Right renal cortex interstitium (tissue), 3 donors: ENCODE data around the gene EIF3K. TPM values are rescaled to one million over a fixed set of nuclear protein-coding genes. Genes with fewer than 3 reads are reported as not detected.
"Not testable (repeated sequence)": the region's sequence is repeated elsewhere in the genome, so short reads cannot be mapped to it uniquely, and the experiment has no call there.

Experiments used
- DNase-seq, 3 donors: peaks; one replicate each; pipeline ENCODE4 v3.0.0-alpha.2; 2013; ENCODE audit warnings: low read depth in 3 of 3, low spot score in 2 of 3
- polyA plus RNA-seq, 3 donors: library from polyadenylated mRNA; unstranded; fragments of 120-200 nt; gene quantifications; one replicate each; pipeline ENCODE4 v1.2.1, GENCODE V29; 2013; ENCODE audit not compliant: insufficient read length in 3 of 3

Gene EIF3K, protein sequence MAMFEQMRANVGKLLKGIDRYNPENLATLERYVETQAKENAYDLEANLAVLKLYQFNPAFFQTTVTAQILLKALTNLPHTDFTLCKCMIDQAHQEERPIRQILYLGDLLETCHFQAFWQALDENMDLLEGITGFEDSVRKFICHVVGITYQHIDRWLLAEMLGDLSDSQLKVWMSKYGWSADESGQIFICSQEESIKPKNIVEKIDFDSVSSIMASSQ
- polyA plus RNA-seq, result 100 to 1,000 TPM; 339 to 385 (median 343) TPM

DNA sequence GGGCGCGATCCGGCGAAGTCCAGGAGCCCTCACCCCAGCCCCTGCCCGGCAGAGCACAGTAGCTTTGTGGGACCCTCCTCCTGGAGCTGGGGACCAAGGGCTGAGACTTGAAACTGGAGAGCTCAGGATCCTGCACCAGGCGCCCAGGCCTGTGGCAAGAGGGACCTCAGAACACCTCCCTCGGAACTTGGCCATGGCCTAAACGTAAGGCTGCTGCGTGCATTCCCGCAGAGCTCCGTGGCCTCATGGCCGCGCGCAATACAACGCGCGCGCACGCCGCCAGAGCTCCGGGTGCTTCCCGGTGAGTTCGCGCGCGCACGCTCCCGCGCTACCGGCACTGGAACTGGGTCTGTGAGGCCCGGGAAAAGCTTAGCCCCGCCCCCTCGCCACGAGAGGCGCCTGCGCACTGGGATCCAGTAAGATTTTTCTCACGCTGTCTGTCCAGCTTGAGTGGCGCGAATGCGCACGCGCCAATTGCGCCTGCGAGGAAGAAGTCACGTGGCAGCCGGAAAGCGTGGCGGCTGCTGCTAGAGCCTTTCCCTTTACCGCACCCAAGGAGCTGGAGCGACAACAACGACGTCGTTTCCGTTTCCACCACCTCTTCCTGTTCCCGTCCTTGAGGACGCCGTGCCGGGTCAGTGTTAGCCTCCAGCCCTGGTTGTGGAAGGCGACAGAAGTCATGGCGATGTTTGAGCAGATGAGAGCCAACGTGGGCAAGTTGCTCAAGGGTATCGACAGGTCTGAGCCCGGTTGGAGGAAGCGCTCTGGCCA lies at the start of gene EIF3K:
TSS of gene EIF3K (plus strand) at position 599 of the 771 bp plus-strand sequence. CDS start at position 680, 81 bp downstream.
- DNase-seq, result peak; percentile 98 to 99 (median 99)

DNA sequence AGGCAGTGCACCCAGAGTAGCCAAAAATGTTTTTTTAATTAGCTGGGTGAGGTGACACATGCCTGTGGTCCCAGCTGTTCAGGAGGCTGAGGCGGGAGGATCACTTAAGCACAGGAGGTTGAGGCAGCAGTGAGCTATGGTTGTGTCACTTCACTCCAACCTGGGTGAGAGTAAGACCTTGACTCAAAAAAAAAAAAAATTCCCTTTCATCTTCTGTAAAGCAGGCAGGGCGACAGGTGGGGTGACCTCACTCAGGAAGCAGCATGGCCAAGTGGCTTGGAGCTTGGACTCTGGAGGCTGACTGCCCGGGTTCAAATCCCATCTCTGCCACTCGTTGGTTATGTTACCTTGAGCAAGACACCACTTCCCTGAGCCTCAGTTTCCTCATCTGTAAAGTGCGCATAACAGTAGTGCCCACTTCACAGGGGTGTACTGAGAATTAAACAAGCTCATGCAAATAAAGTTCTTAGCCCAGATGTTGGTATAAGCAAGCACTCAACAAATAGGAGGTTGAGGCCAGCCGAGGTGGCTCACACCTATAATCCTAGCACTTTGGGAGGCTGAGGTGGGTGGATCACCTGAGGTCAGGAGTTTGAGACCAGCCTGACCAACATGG lies 49.5 kb upstream of the EIF3K start:
- no peak for DNase-seq

DNA sequence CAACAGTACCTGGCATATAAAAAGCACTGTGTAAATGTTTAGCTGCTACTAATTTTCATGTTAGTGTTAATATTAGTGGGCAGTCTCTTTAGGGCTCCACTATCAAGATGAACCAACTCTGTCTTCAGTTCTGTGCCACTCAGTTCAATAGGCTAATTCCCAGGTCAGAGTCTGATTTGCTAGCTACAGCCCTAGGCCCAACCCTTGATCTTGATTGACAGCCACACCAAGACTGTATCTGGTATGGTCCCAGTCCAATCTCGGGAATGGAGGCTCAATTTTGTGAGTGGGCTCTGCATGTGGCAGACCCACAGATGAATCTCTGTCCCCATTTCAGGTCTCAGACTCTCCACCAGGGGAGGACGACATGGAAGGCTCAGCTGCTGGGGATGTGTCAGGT lies 47.3 kb upstream of the EIF3K start:
- DNase-seq, result no peak

DNA sequence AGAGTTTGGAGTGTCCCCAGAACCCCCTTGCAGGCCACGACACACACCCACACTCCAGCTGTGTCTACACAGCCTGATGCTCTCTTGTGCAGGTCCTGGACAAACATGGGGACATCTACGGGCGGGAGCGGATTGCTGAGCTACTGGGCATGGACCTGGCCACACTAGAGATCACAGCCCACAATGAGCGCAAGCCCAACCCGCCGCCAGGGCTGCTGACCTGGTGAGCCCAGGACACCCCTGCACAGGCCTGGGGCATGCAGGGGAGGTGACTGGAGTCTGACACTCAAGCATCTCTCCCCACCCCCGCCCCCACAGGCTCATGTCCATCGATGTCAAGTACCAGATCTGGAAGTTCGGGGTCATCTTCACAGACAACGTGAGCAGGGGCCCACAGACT lies 41.2 kb upstream of the EIF3K start:
- DNase-seq, result no peak

DNA sequence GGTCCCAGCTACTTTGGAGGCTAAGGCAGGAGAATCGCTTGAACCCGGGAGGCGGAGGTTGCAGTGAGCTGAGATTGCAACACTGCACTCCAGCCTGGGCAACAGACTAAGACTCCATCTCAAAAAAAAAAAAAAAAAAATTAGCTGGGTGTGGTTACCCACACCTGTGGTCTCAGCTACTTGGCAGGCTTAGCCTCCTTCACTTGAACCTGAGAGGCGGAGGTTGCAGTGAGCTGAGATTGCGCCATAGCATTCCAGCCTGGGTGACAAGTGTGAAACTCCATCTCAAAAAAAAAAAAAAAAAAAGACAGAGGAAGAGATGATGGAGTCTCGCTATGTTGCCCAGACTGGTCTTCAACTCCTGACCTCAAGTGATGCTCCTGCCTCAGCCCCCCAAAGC lies 39.7 kb upstream of the EIF3K start:
- not testable (repeated sequence) for DNase-seq

DNA sequence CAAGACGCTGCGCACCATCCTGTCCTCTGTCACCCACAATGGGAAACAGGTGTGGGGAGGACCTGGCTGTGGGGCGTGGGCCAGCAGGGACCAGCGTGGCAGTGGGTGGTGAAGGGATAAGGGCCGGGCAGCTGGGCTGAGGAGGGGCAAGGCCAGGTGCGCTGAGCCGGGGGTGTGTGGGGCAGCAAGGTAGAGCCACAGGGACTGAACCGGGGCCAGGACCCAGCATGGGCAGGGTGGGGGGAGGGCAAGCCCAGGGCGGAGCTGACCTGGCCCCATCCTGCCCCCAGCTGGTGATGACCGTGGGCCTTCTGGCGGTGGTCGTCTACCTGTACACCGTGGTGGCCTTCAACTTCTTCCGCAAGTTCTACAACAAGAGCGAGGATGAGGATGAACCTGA lies 38.9 kb upstream of the EIF3K start:
- no peak for DNase-seq

DNA sequence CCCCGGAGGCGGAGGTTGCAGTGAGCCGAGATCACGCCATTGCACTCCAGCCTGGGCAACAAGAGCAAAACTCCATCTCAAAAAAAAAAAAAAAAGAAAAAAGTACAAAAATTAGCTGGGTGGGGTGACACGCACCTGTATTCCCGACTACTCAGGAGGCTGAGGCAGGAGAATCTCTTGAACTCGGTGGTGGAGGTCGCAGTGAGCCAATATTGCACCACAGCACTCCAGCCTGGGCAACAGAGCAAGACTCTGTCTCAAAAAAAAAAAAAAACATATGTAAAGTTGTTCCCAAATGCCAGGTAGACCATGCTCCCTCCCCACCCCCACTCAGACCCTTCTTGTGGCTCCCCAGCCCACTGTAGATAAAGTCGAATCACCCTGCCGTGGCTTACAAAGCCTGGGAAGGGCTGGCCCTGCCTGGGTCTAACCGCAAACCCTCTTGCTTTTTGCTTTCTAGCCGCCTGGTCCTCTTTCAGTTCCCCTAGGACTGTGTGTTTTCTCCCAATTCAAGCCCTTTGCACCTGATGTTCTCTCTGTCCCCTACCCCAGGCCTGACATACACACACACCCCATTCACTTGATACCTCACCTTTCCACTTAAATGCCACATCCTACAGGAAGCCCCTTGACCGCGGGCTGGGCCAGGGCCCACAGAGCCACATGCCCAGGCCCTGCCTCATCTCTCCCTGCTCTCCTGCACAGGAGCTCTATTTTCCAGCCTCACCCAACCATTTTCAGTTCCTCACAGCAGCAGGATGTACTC lies 35.6 kb upstream of the EIF3K start:
- no peak for DNase-seq

DNA sequence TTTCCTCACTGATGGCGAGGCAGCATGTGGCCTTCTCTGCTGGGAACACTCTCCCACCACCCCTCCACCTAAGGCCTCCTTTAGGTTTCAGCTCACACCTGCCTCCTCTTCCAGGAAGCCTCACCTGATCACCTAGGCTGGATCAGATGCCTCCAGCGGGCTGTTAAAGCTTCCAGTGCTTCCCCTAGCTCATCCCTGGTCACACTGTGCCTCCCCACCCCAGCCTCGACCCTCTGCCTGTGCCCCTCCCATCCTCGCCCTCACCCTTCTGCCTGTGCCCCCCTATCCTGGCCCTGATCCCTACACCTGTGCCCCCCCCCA lies 35.0 kb upstream of the EIF3K start:
- DNase-seq, result no peak

DNA sequence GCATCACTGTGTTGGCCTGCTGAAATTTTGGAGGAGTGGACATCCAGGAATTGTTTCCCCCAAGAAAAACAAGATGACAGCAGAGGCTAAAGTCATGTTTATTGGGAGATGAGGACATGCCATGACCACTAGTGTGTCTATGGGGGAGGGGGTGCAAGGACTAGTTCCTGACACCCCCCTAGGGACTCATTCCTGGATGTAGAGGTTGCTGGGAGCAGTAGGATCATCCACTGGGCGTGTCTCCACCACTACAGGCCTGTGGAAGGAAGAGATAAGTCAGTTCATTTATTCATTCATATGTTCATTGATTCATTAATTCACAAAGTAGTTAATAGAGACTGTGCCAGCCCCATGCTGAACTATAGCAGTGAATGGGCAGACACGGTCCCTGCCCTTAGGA lies 31.4 kb upstream of the EIF3K start:
- no peak for DNase-seq

DNA sequence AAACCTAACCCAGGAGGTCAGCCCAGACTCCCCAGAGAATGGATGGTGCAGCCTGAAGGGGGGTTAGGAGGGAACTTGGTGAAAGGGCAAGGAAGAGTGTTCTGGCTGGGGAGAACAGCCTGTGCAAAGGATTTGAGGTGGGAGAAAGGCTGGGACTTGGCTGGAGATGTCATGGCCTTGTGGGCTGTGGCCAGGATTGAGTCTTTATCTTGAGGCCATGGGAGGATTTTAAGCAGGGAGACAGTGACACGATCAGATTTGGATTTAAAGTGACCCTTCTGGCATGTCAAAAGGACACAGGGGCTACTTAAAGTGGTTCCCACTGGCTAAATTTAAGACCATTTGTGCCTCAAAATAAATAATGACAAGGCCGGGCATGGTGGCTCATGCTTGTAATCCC lies 30.9 kb upstream of the EIF3K start:
- no peak for DNase-seq

DNA sequence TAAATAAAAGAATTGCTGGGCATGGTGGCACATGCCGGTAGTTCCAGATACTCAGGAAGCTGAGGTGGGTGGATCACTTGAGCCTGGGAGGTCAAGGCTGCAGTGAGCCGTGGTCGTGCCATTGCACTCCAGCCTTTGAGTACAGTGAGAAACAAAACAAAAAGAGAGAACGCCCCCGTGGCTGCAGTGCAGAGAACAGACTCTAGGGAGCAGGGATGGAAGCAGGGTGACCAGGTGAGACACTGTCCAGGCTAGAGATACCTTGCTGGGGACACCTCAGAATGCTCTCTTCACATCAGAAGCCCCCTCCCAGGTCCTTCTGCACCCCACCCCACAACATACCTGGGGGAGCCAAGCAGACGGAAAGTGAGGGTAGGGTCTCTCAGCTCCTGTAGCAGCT lies 26.0 kb upstream of the EIF3K start:
- no peak for DNase-seq

DNA sequence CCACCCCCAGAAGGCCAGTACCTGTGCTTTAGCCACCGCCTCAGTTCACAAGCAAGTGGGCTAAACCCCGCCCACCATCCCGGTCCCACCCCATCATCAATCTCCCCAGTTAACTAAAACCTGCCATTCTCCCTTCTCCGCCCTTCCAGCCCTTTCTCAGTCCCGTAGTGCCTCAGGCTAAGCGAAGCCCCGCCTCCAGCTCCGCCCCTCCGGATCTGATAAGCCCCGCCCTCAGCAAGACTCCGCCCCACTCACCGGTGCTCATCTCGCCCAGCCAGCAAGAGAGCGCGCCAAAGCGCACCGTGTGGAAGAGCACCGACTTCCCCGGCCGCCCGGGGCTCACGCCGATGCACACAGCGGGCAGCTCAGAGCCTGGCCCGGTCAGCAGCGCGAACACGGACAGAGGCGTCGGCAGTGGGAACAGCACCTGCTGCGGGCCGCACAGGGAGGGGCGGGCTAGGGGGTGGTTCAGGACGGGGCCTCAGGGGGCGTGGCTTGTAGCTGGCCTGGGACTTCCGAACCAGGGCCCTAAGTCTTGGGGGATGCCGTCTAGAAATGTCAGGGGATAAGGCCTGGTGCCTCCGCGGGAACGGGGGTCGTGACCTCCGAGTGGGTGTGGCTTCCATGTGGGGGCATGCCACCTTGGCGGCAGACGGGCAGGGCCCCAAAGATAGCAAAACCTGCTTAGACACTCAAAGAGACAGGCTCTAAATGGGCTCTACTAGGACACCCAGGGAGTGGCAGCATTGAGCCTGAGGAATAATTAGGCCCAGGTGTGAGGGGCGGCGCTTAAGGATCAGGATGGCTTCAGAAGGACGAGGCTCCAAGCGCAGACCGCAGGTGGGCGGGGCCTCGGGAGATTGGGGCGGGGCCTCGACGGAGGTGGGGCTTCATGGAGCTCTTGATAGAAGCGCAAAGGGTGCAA lies 22.7 kb upstream of the EIF3K start:
- peak in 2 of 3 donors; percentile 31 to 41 for DNase-seq

DNA sequence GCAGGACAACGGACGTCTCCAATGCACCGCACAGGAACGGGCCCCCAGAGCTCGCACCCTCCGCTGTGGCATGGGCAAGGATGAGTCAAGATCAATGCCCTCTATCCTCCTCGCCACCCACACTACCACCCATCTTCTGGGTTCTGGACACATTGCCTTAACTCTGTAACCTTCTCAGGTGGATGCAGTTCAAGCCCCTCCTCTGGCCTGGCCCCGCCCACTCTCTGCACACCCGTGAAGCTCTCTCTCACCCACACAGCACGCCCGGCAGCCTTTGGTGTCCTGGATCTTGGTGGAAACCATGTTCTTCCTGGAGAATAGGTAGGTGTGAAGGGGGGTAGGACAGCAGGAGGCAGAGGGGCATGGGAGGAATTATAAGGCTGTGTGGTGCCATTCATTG lies 21.9 kb upstream of the EIF3K start:
- DNase-seq, result no peak

DNA sequence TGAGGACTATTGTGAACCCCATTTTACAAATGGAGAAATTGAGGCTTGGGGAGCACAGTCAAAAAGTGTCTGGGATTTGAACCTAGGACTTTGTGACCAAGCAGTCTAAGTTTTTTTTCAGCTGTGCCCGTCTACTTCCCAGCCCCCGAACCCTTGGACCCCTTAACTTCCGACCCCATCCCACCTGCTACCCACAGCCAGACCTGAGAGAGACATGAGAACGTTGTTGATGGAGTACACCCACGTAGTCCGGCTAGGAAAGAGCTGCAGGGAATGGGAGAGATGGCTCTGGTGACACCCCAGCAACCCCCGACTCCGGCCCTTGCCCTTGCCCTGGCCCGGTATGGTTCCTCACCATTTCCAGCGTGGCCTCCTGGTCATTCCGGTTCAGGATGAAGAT lies 19.3 kb upstream of the EIF3K start:
- DNase-seq, result no peak

DNA sequence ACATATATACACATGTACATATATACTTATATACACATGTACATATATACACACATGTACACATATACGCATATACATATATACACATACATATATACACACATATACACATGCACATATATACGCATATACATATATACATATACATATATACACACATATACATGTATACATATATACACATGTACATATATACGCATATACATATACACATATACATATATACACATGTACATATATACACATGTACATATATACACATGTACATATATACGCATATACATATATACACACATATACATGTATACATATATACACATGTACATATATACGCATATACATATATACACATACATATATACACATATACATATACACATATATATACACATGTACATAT lies 16.1 kb upstream of the EIF3K start:
- not testable (repeated sequence) for DNase-seq

DNA sequence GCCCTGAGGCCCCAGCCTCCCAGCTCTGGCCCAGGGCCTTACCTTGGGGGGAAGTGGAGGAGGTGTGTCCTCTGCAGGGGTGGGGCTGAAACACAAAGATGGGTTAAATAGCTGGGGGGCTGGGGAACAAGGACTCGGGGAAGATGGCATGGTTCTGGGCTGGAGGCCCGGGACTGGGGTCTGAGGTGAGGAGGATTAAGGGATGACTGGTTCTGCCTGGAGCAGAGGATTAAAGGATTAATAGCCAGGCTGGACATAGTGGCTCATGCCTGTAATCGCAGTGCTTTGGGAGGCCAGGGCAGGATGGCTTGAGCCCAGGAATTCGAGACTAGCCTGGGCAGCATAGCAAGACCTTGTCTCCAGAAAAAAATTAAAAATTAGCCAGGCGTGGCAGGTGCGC lies 12.9 kb upstream of the EIF3K start:
- DNase-seq, result no peak

DNA sequence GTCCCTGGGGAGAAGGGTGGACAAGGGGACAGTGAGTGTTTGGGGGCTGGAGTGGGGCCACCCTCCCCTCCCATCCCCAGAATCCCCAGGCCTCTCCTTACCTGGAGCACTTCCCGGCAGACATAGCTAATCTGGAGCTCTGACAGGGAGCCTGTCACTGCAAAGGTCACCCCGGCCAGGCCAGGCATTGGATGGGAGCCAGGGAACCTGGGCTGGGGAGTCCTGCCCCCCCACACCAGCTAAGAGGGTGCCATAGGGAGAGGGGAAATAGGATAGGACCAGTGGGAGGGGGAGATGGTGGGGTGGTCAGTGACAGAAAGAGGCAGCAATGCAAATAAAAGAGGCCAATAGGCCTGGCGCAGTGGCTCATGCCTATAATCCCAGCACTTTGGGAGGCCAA lies 4.7 kb upstream of the EIF3K start:
- DNase-seq, result no peak

DNA sequence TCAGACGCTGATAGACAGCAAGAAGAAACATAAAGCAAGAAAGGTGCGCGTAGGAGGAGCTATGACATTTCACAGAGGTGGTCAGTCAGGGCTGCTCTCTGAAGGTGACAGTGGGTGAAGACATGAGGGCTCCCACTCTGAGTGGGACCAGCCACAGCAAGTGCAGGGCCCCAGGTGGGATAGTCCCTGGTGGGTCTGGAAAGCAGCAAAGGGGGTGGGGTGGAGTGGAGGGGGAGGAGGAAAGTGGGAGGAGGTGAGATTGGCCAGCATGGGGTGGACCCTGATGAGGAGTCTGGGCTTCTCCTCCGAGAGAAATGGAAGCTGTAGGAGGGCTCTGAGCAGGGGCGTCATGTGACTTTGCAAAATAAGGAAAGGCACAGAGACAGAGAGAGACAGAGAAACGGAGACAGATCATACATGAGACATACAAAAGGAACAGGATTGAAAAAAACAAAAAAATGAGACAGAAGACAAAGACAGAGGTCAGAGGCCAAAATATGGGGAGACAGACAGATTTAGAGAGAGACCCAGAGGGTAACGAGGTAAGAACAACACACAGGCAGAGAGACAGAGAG lies 3.9 kb upstream of the EIF3K start:
- no peak for DNase-seq

DNA sequence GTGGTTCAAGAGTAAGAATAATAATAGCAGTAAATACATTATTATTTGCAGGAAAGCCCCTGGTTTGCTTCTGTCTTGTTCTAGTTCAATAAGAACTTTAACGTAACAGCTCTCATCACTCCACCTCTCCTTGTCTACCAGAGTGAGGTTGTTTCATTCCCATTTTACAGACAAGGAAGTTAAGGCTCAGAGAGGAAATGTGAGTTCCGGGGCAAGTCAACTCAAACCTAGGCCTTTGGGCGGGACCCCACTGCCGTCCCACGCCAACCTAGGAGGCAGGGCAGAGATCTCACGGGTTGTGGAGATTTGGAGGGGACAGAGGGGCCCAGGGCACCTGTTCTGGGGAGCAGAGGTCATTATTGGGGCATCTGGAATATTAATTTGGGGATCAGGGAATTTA lies 2.7 kb upstream of the EIF3K start:
- DNase-seq, result no peak

DNA sequence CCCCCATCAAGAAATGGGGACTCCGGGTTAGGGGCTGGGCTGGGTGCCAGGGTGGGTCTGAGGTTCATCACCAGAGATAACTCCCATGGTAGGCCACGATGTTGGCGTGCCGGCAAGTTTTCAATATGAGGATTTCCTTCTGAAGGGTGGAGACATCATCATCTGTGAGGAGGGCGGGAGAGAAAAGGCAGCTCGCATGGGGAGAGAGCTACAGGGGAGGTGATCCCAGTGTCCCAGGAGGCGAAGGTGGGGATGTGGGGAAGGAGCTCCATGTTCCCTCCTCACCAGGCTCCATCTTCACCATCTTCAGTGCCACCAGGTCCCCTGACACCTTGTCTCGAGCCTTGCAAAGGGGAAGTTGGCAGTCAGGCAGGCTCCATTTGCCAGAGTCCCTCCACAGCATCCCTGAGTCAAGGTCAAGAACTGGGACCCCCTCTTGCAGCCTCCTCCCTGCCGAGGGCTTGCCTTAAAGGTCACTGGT lies 1.7 kb upstream of the EIF3K start:
- DNase-seq, result no peak
